ENCODE data around the gene WDTC1. TPM values are rescaled to one million over a fixed set of nuclear protein-coding genes. Genes with fewer than 3 reads are reported as not detected.
A peak's percentile ranks its signal among the peaks of the same experiment; 100 is the strongest.

Gene WDTC1
- total and polyA plus RNA-seq, 9 of the 15 experiments (the other 6 are each of a cell fraction or from before 2014, with no cell fraction given): 0.18 to 32.3 (median 8.8) TPM

GRCh38 chr1:27296773-27297291, 62.4 kb downstream of the WDTC1 start (continued):
- no peak for TF ChIP-seq SMARCC2 (IDR thresholded peaks at IDR 0.05; ENCODE audit: low read depth)
- no peak for TF ChIP-seq SOX6 (IDR thresholded peaks at IDR 0.05)
- TF ChIP-seq, protein P1, sequence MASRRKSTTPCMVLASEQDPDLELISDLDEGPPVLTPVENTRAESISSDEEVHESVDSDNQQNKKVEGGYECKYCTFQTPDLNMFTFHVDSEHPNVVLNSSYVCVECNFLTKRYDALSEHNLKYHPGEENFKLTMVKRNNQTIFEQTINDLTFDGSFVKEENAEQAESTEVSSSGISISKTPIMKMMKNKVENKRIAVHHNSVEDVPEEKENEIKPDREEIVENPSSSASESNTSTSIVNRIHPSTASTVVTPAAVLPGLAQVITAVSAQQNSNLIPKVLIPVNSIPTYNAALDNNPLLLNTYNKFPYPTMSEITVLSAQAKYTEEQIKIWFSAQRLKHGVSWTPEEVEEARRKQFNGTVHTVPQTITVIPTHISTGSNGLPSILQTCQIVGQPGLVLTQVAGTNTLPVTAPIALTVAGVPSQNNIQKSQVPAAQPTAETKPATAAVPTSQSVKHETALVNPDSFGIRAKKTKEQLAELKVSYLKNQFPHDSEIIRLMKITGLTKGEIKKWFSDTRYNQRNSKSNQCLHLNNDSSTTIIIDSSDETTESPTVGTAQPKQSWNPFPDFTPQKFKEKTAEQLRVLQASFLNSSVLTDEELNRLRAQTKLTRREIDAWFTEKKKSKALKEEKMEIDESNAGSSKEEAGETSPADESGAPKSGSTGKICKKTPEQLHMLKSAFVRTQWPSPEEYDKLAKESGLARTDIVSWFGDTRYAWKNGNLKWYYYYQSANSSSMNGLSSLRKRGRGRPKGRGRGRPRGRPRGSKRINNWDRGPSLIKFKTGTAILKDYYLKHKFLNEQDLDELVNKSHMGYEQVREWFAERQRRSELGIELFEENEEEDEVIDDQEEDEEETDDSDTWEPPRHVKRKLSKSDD (conservative IDR thresholded peaks at IDR 0.05; ENCODE audit: low read length): 0 out of 2 replicates have a peak, but pooled peaks have one; percentile 16
- peak; percentile 48; the same call in 1 of the 2 replicates for TF ChIP-seq KLF16 (IDR thresholded peaks at IDR 0.05)
- no peak for TF ChIP-seq TRIM28 (IDR thresholded peaks at IDR 0.05)
- TF ChIP-seq HNRNPK (IDR thresholded peaks at IDR 0.05; ENCODE audit: low read depth, low read length, poor library complexity, severe bottlenecking): no peak
- TF ChIP-seq, protein P2, sequence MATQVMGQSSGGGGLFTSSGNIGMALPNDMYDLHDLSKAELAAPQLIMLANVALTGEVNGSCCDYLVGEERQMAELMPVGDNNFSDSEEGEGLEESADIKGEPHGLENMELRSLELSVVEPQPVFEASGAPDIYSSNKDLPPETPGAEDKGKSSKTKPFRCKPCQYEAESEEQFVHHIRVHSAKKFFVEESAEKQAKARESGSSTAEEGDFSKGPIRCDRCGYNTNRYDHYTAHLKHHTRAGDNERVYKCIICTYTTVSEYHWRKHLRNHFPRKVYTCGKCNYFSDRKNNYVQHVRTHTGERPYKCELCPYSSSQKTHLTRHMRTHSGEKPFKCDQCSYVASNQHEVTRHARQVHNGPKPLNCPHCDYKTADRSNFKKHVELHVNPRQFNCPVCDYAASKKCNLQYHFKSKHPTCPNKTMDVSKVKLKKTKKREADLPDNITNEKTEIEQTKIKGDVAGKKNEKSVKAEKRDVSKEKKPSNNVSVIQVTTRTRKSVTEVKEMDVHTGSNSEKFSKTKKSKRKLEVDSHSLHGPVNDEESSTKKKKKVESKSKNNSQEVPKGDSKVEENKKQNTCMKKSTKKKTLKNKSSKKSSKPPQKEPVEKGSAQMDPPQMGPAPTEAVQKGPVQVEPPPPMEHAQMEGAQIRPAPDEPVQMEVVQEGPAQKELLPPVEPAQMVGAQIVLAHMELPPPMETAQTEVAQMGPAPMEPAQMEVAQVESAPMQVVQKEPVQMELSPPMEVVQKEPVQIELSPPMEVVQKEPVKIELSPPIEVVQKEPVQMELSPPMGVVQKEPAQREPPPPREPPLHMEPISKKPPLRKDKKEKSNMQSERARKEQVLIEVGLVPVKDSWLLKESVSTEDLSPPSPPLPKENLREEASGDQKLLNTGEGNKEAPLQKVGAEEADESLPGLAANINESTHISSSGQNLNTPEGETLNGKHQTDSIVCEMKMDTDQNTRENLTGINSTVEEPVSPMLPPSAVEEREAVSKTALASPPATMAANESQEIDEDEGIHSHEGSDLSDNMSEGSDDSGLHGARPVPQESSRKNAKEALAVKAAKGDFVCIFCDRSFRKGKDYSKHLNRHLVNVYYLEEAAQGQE (IDR thresholded peaks at IDR 0.05; ENCODE audit: borderline replicate concordance): peak; percentile 9; the same call in 1 of the 2 replicates
- TF ChIP-seq, protein P2 (CRISPR knock-in tag; IDR thresholded peaks at IDR 0.05; ENCODE audit: low read depth): no peak
- TF ChIP-seq ZNF395 (CRISPR knock-in tag; IDR thresholded peaks at IDR 0.05): no peak
- TF ChIP-seq SNRNP70 (optimal IDR thresholded peaks at IDR 0.05; ENCODE audit: low read depth, low read length): no peak
- 0 out of 2 replicates have a peak, but pooled peaks have one; percentile 20 for TF ChIP-seq JUND (IDR thresholded peaks at IDR 0.05; ENCODE audit: borderline replicate concordance, low read depth, low read length)
- TF ChIP-seq JUND (tag; IDR thresholded peaks at IDR 0.05; ENCODE audit: borderline replicate concordance, low read depth, low read length): no peak
- TF ChIP-seq MAFG (tag; conservative IDR thresholded peaks at IDR 0.05): no peak
- peak; percentile 75 for TF ChIP-seq SMC3 (conservative IDR thresholded peaks at IDR 0.05; ENCODE audit: insufficient read depth, low read depth, low read length)
- TF ChIP-seq EP300 (IDR thresholded peaks at IDR 0.05; ENCODE audit: low read length): no peak

Measured in K562 (cell line).